HepG2 (cell line): ENCODE measurements around the gene NECAP2.
"Not testable (repeated sequence)": the region's sequence is repeated elsewhere in the genome, so short reads cannot be mapped to it uniquely, and the experiment has no call there.

Experiments
- CEBPB ChIP-seq: IDR thresholded peaks from 2 replicates; pipeline ENCODE4 v1.6.1; 2011; ENCODE audit warnings: low read depth, low read length, improper control_type of control experiment, borderline replicate concordance
- JUNB ChIP-seq: sonication (generic); formaldehyde crosslinking; IDR thresholded peaks from 2 replicates; pipeline ENCODE4 v1.8.0; 2022; ENCODE audit warnings: missing genetic modification reagents, mild to moderate bottlenecking, borderline replicate concordance
- POLR2AphosphoS5 ChIP-seq: IDR thresholded peaks from 2 replicates; pipeline ENCODE4 v1.6.1; 2012; ENCODE audit warnings: low read depth, low read length
- TARDBP ChIP-seq: sonication (generic); formaldehyde crosslinking; IDR thresholded peaks from 2 replicates; pipeline ENCODE4 v1.8.0; 2022; ENCODE audit warnings: mild to moderate bottlenecking, missing genetic modification reagents
- TBP ChIP-seq: sonication (generic); formaldehyde crosslinking; IDR thresholded peaks from 2 replicates; pipeline ENCODE4 v1.5.0; 2020; ENCODE audit warnings: missing genetic modification reagents
- ZFY ChIP-seq: sonication (generic); formaldehyde crosslinking; IDR thresholded peaks from 2 replicates; pipeline ENCODE4 v1.4.0; 2020; ENCODE audit warnings: missing genetic modification reagents

- not testable (repeated sequence) for TF ChIP-seq ZFY (CRISPR knock-in tag); TARDBP (CRISPR knock-in tag); TBP (CRISPR knock-in tag); CEBPB; POLR2AphosphoS5; JUNB (CRISPR knock-in tag)
These were observed 34.4 kb downstream of the NECAP2 start for GRCh38 chr1:16474891-16475290.
